NB4 (cell line): ENCODE results near the gene ATP5ME.

Experiments
- CTCF ChIP-seq: IDR thresholded peaks from one replicate; pipeline ENCODE4 v1.5.1; 2012; ENCODE audit warnings: low read depth, low read length
- POLR2A ChIP-seq: IDR thresholded peaks from 2 replicates; pipeline ENCODE4 v1.6.1; 2011; ENCODE audit warnings: mild to moderate bottlenecking; ENCODE audit not compliant: insufficient read length; ENCODE audit errors: extremely low read depth

- TF ChIP-seq CTCF, result no peak
- TF ChIP-seq POLR2A, result no peak
Measured at GRCh38 chr4:699816-700580, 25.9 kb upstream of the ATP5ME start.
